NT2/D1 (cell line): ENCODE results near the gene NEO1.

Source experiments
- SUZ12 ChIP-seq: IDR thresholded peaks from 2 replicates; pipeline ENCODE4 v1.6.1; 2011; ENCODE audit not compliant: insufficient read length, insufficient read depth; ENCODE audit errors: extremely low read depth
- YY1 ChIP-seq: IDR thresholded peaks from 2 replicates; pipeline ENCODE4 v1.6.1; 2011; ENCODE audit not compliant: insufficient read length, insufficient read depth
- ZNF274 ChIP-seq: IDR thresholded peaks from 2 replicates; pipeline ENCODE4 v1.6.1; 2011; ENCODE audit warnings: mild to moderate bottlenecking, low read depth, low read length

- no peak for TF ChIP-seq ZNF274
- TF ChIP-seq SUZ12 = no peak
- no peak for TF ChIP-seq YY1
These were observed 299.8 kb downstream of the NEO1 start for GRCh38 chr15:73352082-73352481.
